Panc1 (cell line): ENCODE data around the gene CXCR5. TPM values are rescaled to one million over a fixed set of nuclear protein-coding genes. Genes with fewer than 3 reads are reported as not detected.
"Not testable (repeated sequence)": the region's sequence is repeated elsewhere in the genome, so short reads cannot be mapped to it uniquely, and the experiment has no call there.

ENCODE experiments used
- ATAC-seq: fragments of 200-7000 bp; cut with Tn5 transposase; 2 replicates; pipeline ENCODE4 v1.9.1; 2020; ENCODE audit warnings: mild to moderate bottlenecking, moderate library complexity
- BruUV-seq: library from RNA; stranded (reverse); fragments of 400-500 nt; replicated peaks from 2 replicates; lab custom pipeline; 2021; lab: Mats Ljungman, UMichigan
- CTCF ChIA-PET: fragments of 300-600 bp; sonication (Branson Sonifier 250); formaldehyde crosslinking; loops from one replicate; lab custom pipeline; 2022; ENCODE audit warnings: antibody characterized with exemption; lab: Charles Lee
- POLR2A ChIA-PET: fragments of 300-600 bp; sonication (Branson Sonifier 250); formaldehyde crosslinking; loops from one replicate; lab custom pipeline; 2022; ENCODE audit warnings: antibody characterized with exemption; lab: Charles Lee
- DNase-seq: peaks from one replicate; pipeline ENCODE4 v3.0.0-alpha.2; 2010; ENCODE audit warnings: low read depth, low spot score
- H3K27ac ChIP-seq: 2 replicates; pipeline ENCODE4 v1.5.1; 2011; ENCODE audit warnings: mild to moderate bottlenecking, low read length, inconsistent platforms
- H3K27me3 ChIP-seq: fragments of 200-500 bp; sonication (Bioruptor generic); 2 replicates; pipeline ENCODE4 v1.6.0; 2014; ENCODE audit warnings: low read length, inconsistent platforms; ENCODE audit not compliant: control insufficient read depth, insufficient read depth
- H3K36me3 ChIP-seq: fragments of 200-500 bp; sonication (Bioruptor generic); 2 replicates; pipeline ENCODE4 v1.5.1; 2014; ENCODE audit warnings: inconsistent platforms, mild to moderate bottlenecking, low read length, moderate library complexity; ENCODE audit not compliant: control insufficient read depth, insufficient read depth
- H3K4me1 ChIP-seq: 2 replicates; pipeline ENCODE4 v1.5.1; 2011; ENCODE audit warnings: inconsistent platforms, mild to moderate bottlenecking, low read length, moderate library complexity; ENCODE audit not compliant: control insufficient read depth, insufficient read depth
- H3K4me3 ChIP-seq, 2 experiments: 2 replicates each; pipeline ENCODE4 v1.5.1; 2011 to 2012; ENCODE audit warnings: low read depth in 2 of 2, low read length in 2 of 2, mild to moderate bottlenecking in 2 of 2, inconsistent platforms in 1 of 2, moderate library complexity in 1 of 2
- H3K9me3 ChIP-seq: fragments of 200-500 bp; sonication (Bioruptor generic); 2 replicates; pipeline ENCODE4 v1.5.1; 2014; ENCODE audit warnings: low read depth, mild to moderate bottlenecking, inconsistent platforms, low read length, moderate library complexity; ENCODE audit not compliant: control insufficient read depth, insufficient read depth
- REST ChIP-seq, 2 experiments: IDR thresholded peaks; 2 replicates each; pipeline ENCODE4 v1.6.1; 2011 to 2012; ENCODE audit warnings: low read depth in 2 of 2, control low read depth in 1 of 2, low read length in 1 of 2, mild to moderate bottlenecking in 1 of 2, moderate library complexity in 1 of 2; ENCODE audit not compliant: insufficient read depth in 1 of 2
- TCF7L2 ChIP-seq: IDR thresholded peaks from 2 replicates; pipeline ENCODE4 v1.6.1; 2011; ENCODE audit warnings: mild to moderate bottlenecking, low read depth, low read length, inconsistent platforms
- in situ Hi-C: cut with HindIII; loops from 2 replicates; pipeline ENCODE4 v1.10.0; 2016; ENCODE audit warnings: low sequenced_read_pairs, low pct_unique_long_range_greater_than_20kb
- intact Hi-C: fragments of 100-400 bp; cut with micrococcal nuclease; formaldehyde crosslinking; loops from one replicate; pipeline ENCODE4 v1.10.0; 2022; ENCODE audit not compliant: unreplicated experiment
- total RNA-seq: library from RNA; stranded (reverse); gene quantifications from one replicate; pipeline ENCODE4 v1.2.1, GENCODE V29; 2021; ENCODE audit not compliant: unreplicated experiment
- TF ChIP-seq, protein P1 (sequence below): fragments of 450-650 bp; IDR thresholded peaks from 2 replicates; pipeline ENCODE4 v1.5.1; 2017; ENCODE audit warnings: mild to moderate bottlenecking

Gene CXCR5
- total RNA-seq, 1 experiment from 2014 or later, result not detected

DNA sequence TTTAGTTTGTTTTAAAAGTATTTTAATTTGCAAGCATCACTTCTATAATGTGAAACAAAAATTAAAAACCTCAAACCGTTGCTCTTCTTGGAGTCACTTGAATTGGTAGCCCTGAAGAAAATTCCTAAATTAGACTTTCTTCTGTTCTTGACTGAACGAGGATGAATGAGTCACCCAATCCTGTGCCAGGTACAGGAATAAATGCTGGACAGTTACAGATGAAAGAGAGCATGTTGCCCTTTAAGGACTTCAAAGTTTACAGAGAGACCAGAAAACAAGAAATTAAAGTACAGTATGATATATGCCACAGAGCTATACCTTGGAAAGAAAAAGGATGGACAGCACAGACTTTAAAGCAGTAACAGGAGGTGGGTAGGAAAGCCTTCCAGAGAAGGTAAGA lies 41.3 kb upstream of the CXCR5 start:
- DNase-seq (no peak), ATAC-seq (no peak)
- H3K4me3 ChIP-seq, result no peak overlapping the region
- BruUV-seq, result no TSS peak
- intact Hi-C loops (no loop called here), in situ Hi-C loops (no loop called here)
- no peaks in the 10 kb centered on the region for H3K9me3 ChIP-seq
- peak in 1 of 2 experiments; percentile 52; a peak in 2 of 4 replicates for TF ChIP-seq REST (IDR thresholded peaks at IDR 0.05; ENCODE audit: insufficient read depth in 1 of 2, low read depth in 2 of 2, low read length in 1 of 2)
- TF ChIP-seq, protein P1, sequence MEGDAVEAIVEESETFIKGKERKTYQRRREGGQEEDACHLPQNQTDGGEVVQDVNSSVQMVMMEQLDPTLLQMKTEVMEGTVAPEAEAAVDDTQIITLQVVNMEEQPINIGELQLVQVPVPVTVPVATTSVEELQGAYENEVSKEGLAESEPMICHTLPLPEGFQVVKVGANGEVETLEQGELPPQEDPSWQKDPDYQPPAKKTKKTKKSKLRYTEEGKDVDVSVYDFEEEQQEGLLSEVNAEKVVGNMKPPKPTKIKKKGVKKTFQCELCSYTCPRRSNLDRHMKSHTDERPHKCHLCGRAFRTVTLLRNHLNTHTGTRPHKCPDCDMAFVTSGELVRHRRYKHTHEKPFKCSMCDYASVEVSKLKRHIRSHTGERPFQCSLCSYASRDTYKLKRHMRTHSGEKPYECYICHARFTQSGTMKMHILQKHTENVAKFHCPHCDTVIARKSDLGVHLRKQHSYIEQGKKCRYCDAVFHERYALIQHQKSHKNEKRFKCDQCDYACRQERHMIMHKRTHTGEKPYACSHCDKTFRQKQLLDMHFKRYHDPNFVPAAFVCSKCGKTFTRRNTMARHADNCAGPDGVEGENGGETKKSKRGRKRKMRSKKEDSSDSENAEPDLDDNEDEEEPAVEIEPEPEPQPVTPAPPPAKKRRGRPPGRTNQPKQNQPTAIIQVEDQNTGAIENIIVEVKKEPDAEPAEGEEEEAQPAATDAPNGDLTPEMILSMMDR, result no peak
- TF ChIP-seq TCF7L2, result no peak
- CTCF ChIA-PET, result no interaction called here
- H3K4me1 ChIP-seq, result no peaks in the 10 kb centered on the region
- H3K27me3 ChIP-seq, result no peaks in the 10 kb centered on the region; the same call in 1 of the 2 replicates
- H3K36me3 ChIP-seq, result no peaks in the 10 kb centered on the region
- POLR2A ChIA-PET, result no interaction called here
- H3K27ac ChIP-seq, result no peak overlapping the region

DNA sequence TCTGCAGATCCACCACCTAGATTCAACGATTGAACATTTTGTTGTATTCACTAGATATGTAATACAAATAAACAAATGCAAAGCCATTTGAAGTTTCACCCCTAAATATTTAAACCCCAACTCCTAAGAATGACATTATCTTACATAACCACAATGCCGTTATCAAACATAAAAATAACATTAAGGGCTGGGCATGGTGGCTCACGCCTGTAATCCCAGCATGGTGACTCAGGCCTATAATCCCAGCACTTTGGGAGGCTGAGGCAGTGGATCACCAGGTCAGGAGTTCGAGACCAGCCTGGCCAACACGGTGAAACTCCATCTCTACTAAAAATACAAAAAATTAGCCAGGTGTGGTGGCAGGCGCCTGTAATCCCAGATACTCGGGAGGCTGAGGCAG lies 40.8 kb upstream of the CXCR5 start:
- H3K4me3 ChIP-seq, in situ Hi-C loops, ATAC-seq, H3K4me1 ChIP-seq, DNase-seq, CTCF ChIA-PET, H3K27me3 ChIP-seq, H3K36me3 ChIP-seq, BruUV-seq, H3K27ac ChIP-seq, intact Hi-C loops, POLR2A ChIA-PET, H3K9me3 ChIP-seq: not testable (repeated sequence)

DNA sequence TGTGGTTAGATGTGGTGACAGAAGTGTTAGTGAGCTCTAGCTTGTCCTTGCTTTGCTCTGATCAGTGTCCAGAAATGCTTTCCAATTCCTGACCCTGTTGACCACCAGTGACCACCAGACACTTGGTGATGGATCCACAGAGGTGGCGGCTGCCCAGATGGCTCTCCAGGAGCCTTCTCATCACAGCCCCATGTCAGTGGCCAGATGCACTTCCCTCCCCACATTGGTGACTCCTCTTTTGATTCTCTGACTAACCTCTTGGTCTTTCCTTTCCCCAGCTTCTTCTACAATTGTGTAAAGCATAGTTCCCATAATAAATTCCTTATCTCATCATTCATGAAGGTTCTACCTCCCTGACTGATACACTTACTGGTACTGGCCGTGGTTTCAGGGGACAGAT lies 40.1 kb upstream of the CXCR5 start:
- H3K4me3 ChIP-seq, result no peak overlapping the region
- DNase-seq, result no peak
- H3K27me3 ChIP-seq, result no peaks in the 10 kb centered on the region; the same call in 1 of the 2 replicates
- CTCF ChIA-PET, result no interaction called here
- in situ Hi-C loops, result no loop called here
- intact Hi-C loops, result no loop called here
- no TSS peak for BruUV-seq
- POLR2A ChIA-PET, result interaction anchor here (0.8 kb wide), 1 partner anchor 17 kb away, joined by 3 read pairs; no protein-coding TSS in a partner anchor
- no peak for ATAC-seq
- no peak overlapping the region for H3K27ac ChIP-seq
- TF ChIP-seq, protein P1, result no peak
- no peak for TF ChIP-seq TCF7L2
- no peaks in the 10 kb centered on the region for H3K9me3 ChIP-seq
- H3K36me3 ChIP-seq, result no peaks in the 10 kb centered on the region
- H3K4me1 ChIP-seq, result no peaks in the 10 kb centered on the region
